Epithelial cell of esophagus (primary cell): Measurements from ENCODE around the gene TANC1.

Experiments used
- DNase-seq: peaks from one replicate; pipeline ENCODE4 v3.0.0; 2010; ENCODE audit warnings: low read depth
- H3K4me3 ChIP-seq: 2 replicates; pipeline ENCODE4 v1.5.1; 2011; ENCODE audit warnings: mild to moderate bottlenecking, low read length, control low read depth
- CTCF ChIP-seq: IDR thresholded peaks from 2 replicates; pipeline ENCODE4 v1.5.1; 2011; ENCODE audit warnings: low read depth, mild to moderate bottlenecking, low read length, control low read depth, inconsistent platforms; ENCODE audit not compliant: insufficient read depth; ENCODE audit errors: missing control alignments

TANC1 gene

GRCh38 chr2:158928515-158928914, 39.9 kb upstream of the TANC1 start:
- no peak for TF ChIP-seq CTCF
- H3K4me3 ChIP-seq = no peak overlapping the region
- no peak for DNase-seq

- peak; percentile 46 for DNase-seq
- no peak for TF ChIP-seq CTCF
- no peak overlapping the region for H3K4me3 ChIP-seq
These were observed 39.5 kb upstream of the TANC1 start for GRCh38 chr2:158928965-158929364.

GRCh38 chr2:158931572-158931971, 36.9 kb upstream of the TANC1 start:
- no peak overlapping the region for H3K4me3 ChIP-seq
- no peak for TF ChIP-seq CTCF
- DNase-seq = peak; percentile 54

GRCh38 chr2:158932131-158932645, 36.3 kb upstream of the TANC1 start:
- TF ChIP-seq CTCF = no peak
- DNase-seq = no peak
- no peak overlapping the region for H3K4me3 ChIP-seq

GRCh38 chr2:158934170-158934569, 34.3 kb upstream of the TANC1 start:
- DNase-seq = no peak
- no peak for TF ChIP-seq CTCF
- H3K4me3 ChIP-seq = no peak overlapping the region

GRCh38 chr2:158935617-158936016, 32.8 kb upstream of the TANC1 start:
- no peak overlapping the region for H3K4me3 ChIP-seq
- DNase-seq = peak; percentile 42
- peak; percentile 2 for TF ChIP-seq CTCF

GRCh38 chr2:158936978-158937377, 31.5 kb upstream of the TANC1 start:
- DNase-seq = peak; percentile 87
- no peak for TF ChIP-seq CTCF

More at GRCh38 chr2:158936978-158937377, 31.5 kb upstream of the TANC1 start:
- no peak overlapping the region for H3K4me3 ChIP-seq
